ENCODE data around the gene CSN1S1.
"Not testable (repeated sequence)": the region's sequence is repeated elsewhere in the genome, so short reads cannot be mapped to it uniquely, and the experiment has no call there.

CSN1S1 gene

GRCh38 chr4:69896530-69897116 is 34.2 kb upstream of the CSN1S1 start:
- in situ Hi-C loops (cut with HindIII; ENCODE audit: low sequenced_read_pairs), result no loop called here
- H3K4me3 ChIP-seq (ENCODE audit: low read depth, low read length), result no peak overlapping the region
- no peak for DNase-seq (ENCODE audit: low read depth)
- TF ChIP-seq CTCF (IDR thresholded peaks at IDR 0.05; ENCODE audit: low read depth, low read length, missing control alignments), result peak; percentile 33

GRCh38 chr4:69907151-69907550 is 23.7 kb upstream of the CSN1S1 start:
- TF ChIP-seq CTCF (IDR thresholded peaks at IDR 0.05; ENCODE audit: low read depth, low read length, missing control alignments), result no peak
- no peak overlapping the region for H3K4me3 ChIP-seq (ENCODE audit: low read depth, low read length)
- no peak for DNase-seq (ENCODE audit: low read depth)
- in situ Hi-C loops (cut with HindIII; ENCODE audit: low sequenced_read_pairs), result no loop called here

GRCh38 chr4:69909195-69909594 is 21.7 kb upstream of the CSN1S1 start:
- in situ Hi-C loops (cut with HindIII; ENCODE audit: low sequenced_read_pairs), result no loop called here
- no peak overlapping the region for H3K4me3 ChIP-seq (ENCODE audit: low read depth, low read length)
- DNase-seq (ENCODE audit: low read depth), result no peak
- no peak for TF ChIP-seq CTCF (IDR thresholded peaks at IDR 0.05; ENCODE audit: low read depth, low read length, missing control alignments)

DNA sequence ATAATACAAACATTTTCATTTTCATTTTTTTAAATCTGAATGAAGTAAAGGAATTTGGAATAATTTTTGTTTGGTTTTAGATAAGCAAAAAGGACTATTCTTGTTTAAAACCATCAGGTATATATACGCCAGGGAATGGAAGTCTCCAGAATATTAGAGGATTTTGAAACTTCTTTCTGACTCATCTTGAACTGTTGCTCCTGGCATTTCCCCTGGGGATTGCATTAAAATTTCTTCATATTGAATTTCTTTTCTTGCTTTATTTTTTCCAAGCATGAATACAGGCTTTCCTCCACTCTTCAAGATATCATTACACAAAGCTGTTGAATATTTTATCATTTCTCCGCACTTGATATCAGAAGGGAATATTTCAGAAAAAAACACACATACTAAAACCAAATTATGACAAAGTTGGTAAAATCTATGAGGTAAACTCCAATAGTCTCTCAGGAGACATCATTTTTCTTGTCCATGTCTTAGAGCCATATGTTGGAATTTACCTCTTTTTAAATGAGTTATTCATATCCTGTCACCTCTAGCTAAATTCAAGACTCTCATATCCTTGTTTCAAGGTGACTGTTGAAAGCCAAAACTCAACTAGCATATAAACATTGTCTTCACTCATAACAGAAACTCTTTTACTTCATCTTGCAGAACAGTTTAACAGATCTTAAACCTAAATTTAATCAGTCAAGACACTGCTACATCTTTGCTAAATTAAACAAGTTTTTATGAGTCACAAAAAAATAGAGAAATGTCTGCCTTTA is 20.7 kb upstream of the CSN1S1 start:
- TF ChIP-seq CTCF (IDR thresholded peaks at IDR 0.05; ENCODE audit: low read depth, low read length, missing control alignments), result no peak
- H3K4me3 ChIP-seq (ENCODE audit: low read depth, low read length), result no peak overlapping the region
- no peak for DNase-seq (ENCODE audit: low read depth)
- in situ Hi-C loops (cut with HindIII; ENCODE audit: low sequenced_read_pairs), result no loop called here

GRCh38 chr4:69920874-69921273 is 10.0 kb upstream of the CSN1S1 start:
- TF ChIP-seq CTCF (IDR thresholded peaks at IDR 0.05; ENCODE audit: low read depth, low read length, missing control alignments), result no peak
- DNase-seq (ENCODE audit: low read depth), result no peak
- no peak overlapping the region for H3K4me3 ChIP-seq (ENCODE audit: low read depth, low read length)
- in situ Hi-C loops (cut with HindIII; ENCODE audit: low sequenced_read_pairs), result no loop called here

DNA sequence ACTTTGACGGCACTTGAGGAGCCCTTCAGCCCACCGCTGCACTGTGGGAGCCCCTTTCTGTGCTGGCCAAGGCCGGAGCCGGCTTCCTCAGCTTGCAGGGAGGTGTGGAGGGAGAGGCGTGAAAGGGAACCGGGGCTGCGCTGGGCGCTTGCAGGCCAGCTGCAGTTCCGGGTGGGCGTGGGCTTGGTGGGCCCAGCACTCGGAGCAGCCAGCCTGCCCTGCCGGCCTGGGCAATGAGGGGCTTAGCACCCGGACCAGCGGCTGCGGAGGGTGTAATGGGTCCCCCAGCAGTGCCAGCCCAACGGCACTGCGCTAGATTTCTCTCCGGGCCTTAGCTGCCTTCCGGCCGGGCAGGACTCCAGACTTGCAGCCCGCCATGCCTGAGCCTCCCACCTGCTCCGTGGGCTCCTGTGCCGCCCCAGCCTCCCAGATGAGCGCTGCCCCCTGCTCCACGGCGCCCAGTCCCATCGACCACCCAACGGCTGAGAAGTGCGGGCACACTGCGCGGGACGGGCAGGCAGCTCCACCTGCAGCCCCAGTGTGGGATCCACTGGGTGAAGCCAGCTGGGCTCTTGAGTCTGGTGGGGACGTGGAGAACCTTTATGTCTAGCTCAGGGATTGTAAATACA is 7.0 kb upstream of the CSN1S1 start:
- DNase-seq (ENCODE audit: low read depth); in situ Hi-C loops (cut with HindIII; ENCODE audit: low sequenced_read_pairs); H3K4me3 ChIP-seq (ENCODE audit: low read depth, low read length): not testable (repeated sequence)

- no peak for TF ChIP-seq CTCF (IDR thresholded peaks at IDR 0.05; ENCODE audit: low read depth, low read length, missing control alignments)
- H3K4me3 ChIP-seq (ENCODE audit: low read depth, low read length), result no peak overlapping the region
- DNase-seq (ENCODE audit: low read depth), result no peak
- in situ Hi-C loops (cut with HindIII; ENCODE audit: low sequenced_read_pairs), result no loop called here
Measured at GRCh38 chr4:69934150-69934549, 3.3 kb downstream of the CSN1S1 start.
